SU-DHL-6 (cell line): ENCODE measurements around the gene PAPOLB.

ENCODE experiments used
- H2AFZ ChIP-seq: fragments of 200-600 bp; sonication (generic); 2 replicates; pipeline ENCODE4 v1.6.1; 2014; ENCODE audit warnings: low read depth, mild to moderate bottlenecking, moderate library complexity, mixed read lengths, antibody characterized with exemption, low read length; ENCODE audit not compliant: severe bottlenecking
- H3F3A ChIP-seq: fragments of 200-600 bp; shearing (Covaris generic); 2 replicates; pipeline ENCODE4 v1.6.0; 2016; ENCODE audit warnings: antibody characterized with exemption, mild to moderate bottlenecking; ENCODE audit not compliant: insufficient read depth
- H3K27ac ChIP-seq: fragments of 200-600 bp; sonication (generic); 2 replicates; pipeline ENCODE4 v1.5.1; 2016; ENCODE audit warnings: low read depth, mild to moderate bottlenecking, low read length, moderate library complexity, mixed read lengths
- H3K27me3 ChIP-seq: fragments of 200-600 bp; sonication (generic), shearing (Covaris generic); 2 replicates; pipeline ENCODE4 v1.6.0; 2014; ENCODE audit warnings: mild to moderate bottlenecking, low read length
- H3K36me3 ChIP-seq: fragments of 200-600 bp; sonication (generic); 2 replicates; pipeline ENCODE4 v1.6.1; 2014; ENCODE audit warnings: mild to moderate bottlenecking, low read length, mixed read lengths
- H3K4me2 ChIP-seq: fragments of 300-600, 200-600 bp; shearing (Covaris generic), sonication (generic); 2 replicates; pipeline ENCODE4 v1.6.0; 2014; ENCODE audit warnings: low read length, low read depth, mild to moderate bottlenecking; ENCODE audit not compliant: poor library complexity, severe bottlenecking
- H3K4me3 ChIP-seq: fragments of 200-600 bp; sonication (generic); 2 replicates; pipeline ENCODE4 v1.5.1; 2014; ENCODE audit warnings: antibody characterized with exemption, low read length, mild to moderate bottlenecking, mixed read lengths; ENCODE audit not compliant: insufficient read depth, poor library complexity, severe bottlenecking
- H3K79me2 ChIP-seq: fragments of 200-600 bp; sonication (generic); 2 replicates; pipeline ENCODE4 v1.6.1; 2014; ENCODE audit warnings: mild to moderate bottlenecking, low read length, moderate library complexity; ENCODE audit not compliant: insufficient read depth
- H3K9ac ChIP-seq: fragments of 200-600 bp; sonication (generic); 2 replicates; pipeline ENCODE4 v1.7.0; 2014; ENCODE audit warnings: mild to moderate bottlenecking, low read length
- H3K9me2 ChIP-seq: fragments of 200-600 bp; sonication (generic); replicated peaks from 2 replicates; pipeline ENCODE4 v1.6.1; 2014; ENCODE audit warnings: low read length; ENCODE audit not compliant: insufficient read depth
- H3K9me3 ChIP-seq: fragments of 200-600 bp; sonication (generic); 2 replicates; pipeline ENCODE4 v1.6.1; 2014; ENCODE audit warnings: low read length, mixed read lengths; ENCODE audit not compliant: insufficient read depth
- H4K20me1 ChIP-seq: fragments of 200-600 bp; sonication (generic); 2 replicates; pipeline ENCODE4 v1.6.1; 2014; ENCODE audit warnings: low read depth, mild to moderate bottlenecking, antibody characterized with exemption, low read length, moderate library complexity, mixed read lengths
- EZH2phosphoT487 ChIP-seq: fragments of 200-600 bp; sonication (generic), shearing (Covaris generic); conservative IDR thresholded peaks from 2 replicates; pipeline ENCODE4 v1.6.1; 2018; ENCODE audit warnings: mild to moderate bottlenecking, antibody characterized with exemption, low read length, moderate library complexity, mixed read lengths
- TF ChIP-seq, protein P1 (sequence below): fragments of 200-600 bp; sonication (generic); IDR thresholded peaks from one replicate; pipeline ENCODE4 v1.5.1; 2017; ENCODE audit warnings: antibody characterized with exemption, mild to moderate bottlenecking, low read length, moderate library complexity; ENCODE audit not compliant: insufficient read depth, poor library complexity, severe bottlenecking

The PAPOLB gene

DNA sequence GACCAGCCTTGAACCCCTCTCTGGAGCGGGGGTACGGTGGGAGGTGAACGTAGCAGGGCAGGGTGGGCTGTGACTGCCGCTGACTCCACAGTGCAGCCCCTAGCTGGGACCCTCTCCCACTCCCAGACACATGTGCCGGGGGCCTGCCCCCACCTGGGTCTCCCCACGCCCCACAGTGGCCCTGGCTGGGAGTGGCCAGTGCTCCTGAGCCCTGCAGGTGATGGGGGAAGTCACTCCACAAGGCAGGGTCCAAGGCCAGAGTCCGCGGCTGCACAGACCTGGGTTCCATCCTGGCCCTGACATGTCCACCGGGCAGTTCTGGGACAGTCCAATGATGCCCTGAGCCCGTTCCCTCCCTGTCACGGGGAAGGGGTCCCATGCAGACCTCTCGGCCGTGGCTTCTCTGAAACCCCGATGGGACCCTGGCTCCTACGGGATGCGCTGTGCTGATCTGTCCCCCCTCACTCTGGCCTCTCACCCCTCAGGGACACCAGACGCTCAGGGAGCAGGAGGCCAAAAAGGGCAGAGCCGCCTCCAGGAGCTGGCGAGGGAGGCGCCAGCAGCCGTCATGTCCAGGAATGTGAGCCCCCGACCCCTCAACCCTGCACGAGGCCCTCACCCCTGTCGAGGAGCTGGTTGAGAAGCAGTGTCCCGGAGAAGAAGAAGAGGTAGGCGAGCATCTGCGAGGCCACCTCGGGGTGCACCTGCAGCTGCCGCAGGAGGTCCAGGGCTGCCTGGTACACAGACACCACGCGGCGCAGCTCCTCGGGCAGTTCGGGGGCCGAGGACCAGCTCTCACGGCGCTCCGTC is 46.0 kb downstream of the PAPOLB start:
- Histone ChIP-seq H4K20me1 (no peaks in the 10 kb centered on the region), H3K4me2 (no peak overlapping the region), H3K27ac (no peak overlapping the region), H3K79me2 (no peaks in the 10 kb centered on the region), H3K9ac (no peak overlapping the region), H3K27me3 (no peaks in the 10 kb centered on the region), H3K9me2 (no peaks in the 10 kb centered on the region), H3K9me3 (no peaks in the 10 kb centered on the region), H3F3A (no peaks in the 10 kb centered on the region), H2AFZ (no peak overlapping the region), H3K36me3 (no peaks in the 10 kb centered on the region), H3K4me3 (no peak overlapping the region)
- no peak for TF ChIP-seq EZH2phosphoT487
- TF ChIP-seq, protein P1, sequence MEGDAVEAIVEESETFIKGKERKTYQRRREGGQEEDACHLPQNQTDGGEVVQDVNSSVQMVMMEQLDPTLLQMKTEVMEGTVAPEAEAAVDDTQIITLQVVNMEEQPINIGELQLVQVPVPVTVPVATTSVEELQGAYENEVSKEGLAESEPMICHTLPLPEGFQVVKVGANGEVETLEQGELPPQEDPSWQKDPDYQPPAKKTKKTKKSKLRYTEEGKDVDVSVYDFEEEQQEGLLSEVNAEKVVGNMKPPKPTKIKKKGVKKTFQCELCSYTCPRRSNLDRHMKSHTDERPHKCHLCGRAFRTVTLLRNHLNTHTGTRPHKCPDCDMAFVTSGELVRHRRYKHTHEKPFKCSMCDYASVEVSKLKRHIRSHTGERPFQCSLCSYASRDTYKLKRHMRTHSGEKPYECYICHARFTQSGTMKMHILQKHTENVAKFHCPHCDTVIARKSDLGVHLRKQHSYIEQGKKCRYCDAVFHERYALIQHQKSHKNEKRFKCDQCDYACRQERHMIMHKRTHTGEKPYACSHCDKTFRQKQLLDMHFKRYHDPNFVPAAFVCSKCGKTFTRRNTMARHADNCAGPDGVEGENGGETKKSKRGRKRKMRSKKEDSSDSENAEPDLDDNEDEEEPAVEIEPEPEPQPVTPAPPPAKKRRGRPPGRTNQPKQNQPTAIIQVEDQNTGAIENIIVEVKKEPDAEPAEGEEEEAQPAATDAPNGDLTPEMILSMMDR = no peak

DNA sequence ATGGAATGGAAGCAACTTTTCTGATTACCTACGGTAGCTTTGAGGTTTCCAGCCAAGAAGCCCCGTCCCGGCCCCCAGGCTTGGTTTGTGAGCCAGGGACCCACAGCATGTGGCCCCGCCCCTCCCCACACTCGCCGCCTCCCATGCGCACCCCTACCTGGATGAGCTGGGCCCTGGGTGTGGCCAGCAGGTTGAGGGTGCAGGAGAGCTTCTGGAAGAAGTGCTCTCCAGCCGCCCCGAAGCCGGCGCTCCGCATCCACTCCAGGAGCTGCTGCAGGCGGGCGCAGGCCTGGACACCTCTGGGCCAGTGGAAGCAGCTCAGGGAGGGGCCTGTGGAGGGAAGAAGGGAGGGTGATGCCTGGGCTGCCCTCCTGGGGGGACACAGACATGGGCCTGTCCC is 46.7 kb downstream of the PAPOLB start:
- H3K9me3 ChIP-seq = no peaks in the 10 kb centered on the region
- H3K4me3 ChIP-seq = no peak overlapping the region
- H3F3A ChIP-seq = no peaks in the 10 kb centered on the region
- H3K27ac ChIP-seq = no peak overlapping the region
- TF ChIP-seq, protein P1 = no peak
- TF ChIP-seq EZH2phosphoT487 = no peak
- no peak overlapping the region for H2AFZ ChIP-seq
- H3K79me2 ChIP-seq = no peaks in the 10 kb centered on the region
- H3K9me2 ChIP-seq = no peaks in the 10 kb centered on the region
- H3K36me3 ChIP-seq = no peaks in the 10 kb centered on the region
- H3K27me3 ChIP-seq = no peaks in the 10 kb centered on the region
- H3K4me2 ChIP-seq = no peak overlapping the region
- no peaks in the 10 kb centered on the region for H4K20me1 ChIP-seq
- H3K9ac ChIP-seq = no peak overlapping the region

DNA sequence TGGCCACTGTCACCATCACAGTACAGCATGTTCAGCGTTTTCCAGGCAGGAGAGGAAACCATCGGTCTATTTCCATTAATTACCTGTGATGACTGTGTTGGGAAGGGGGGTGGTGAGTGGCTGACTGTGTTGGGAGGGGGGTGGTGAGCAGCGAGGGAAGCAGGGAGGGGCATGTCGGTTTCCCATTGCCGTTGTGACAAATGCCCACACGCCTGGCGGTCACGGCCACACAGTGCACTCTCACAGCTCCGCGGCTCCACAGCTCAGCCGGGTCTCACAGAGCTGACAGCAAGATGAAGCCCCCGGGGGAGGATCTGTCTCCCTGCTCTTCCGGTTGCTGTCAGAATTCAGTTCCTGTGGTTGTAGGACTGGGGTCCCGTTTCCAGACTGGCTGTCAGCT is 47.4 kb downstream of the PAPOLB start:
- no peaks in the 10 kb centered on the region for H3K36me3 ChIP-seq
- no peaks in the 10 kb centered on the region for H3K9me3 ChIP-seq
- H3K9me2 ChIP-seq = no peaks in the 10 kb centered on the region
- no peaks in the 10 kb centered on the region for H3F3A ChIP-seq
- no peaks in the 10 kb centered on the region for H3K27me3 ChIP-seq
- no peaks in the 10 kb centered on the region for H3K79me2 ChIP-seq
- no peak overlapping the region for H3K9ac ChIP-seq
- H4K20me1 ChIP-seq = no peaks in the 10 kb centered on the region
- H2AFZ ChIP-seq = no peak overlapping the region
- TF ChIP-seq, protein P1 = no peak
- no peak for TF ChIP-seq EZH2phosphoT487
- no peak overlapping the region for H3K27ac ChIP-seq
- H3K4me3 ChIP-seq = no peak overlapping the region
- H3K4me2 ChIP-seq = no peak overlapping the region
